SK-MEL-5 (cell line): ENCODE data around the gene LSM4. TPM values are rescaled to one million over a fixed set of nuclear protein-coding genes. Genes with fewer than 3 reads are reported as not detected.

Experiments
- DNase-seq: peaks from one replicate; pipeline ENCODE4 v3.0.0-alpha.2; 2016; ENCODE audit warnings: low read depth, low spot score
- in situ Hi-C: cut with HindIII; loops from 2 replicates; pipeline ENCODE4 v1.10.0; 2016; ENCODE audit warnings: low sequenced_read_pairs, high pct_unique_total_duplicates, low pct_unique_long_range_greater_than_20kb
- total RNA-seq: library from RNA; depleted of rRNA; stranded (reverse); fragments of >200 nt; shearing (Covaris generic); gene quantifications from 2 replicates; pipeline ENCODE4 v1.2.3, GENCODE V29; 2014

The LSM4 gene
- total RNA-seq, 1 experiment from 2014 or later: 250 TPM

GRCh38 chr19:18271433-18271841 is 51.4 kb downstream of the LSM4 start:
- no peak for DNase-seq
- in situ Hi-C loops: no loop called here

- DNase-seq: no peak
- in situ Hi-C loops: no loop called here
These were observed 52.5 kb downstream of the LSM4 start for GRCh38 chr19:18270326-18270725.

- in situ Hi-C loops: no loop called here
- no peak for DNase-seq
These were observed 53.7 kb downstream of the LSM4 start for GRCh38 chr19:18269070-18269723.

GRCh38 chr19:18266771-18267686 is 55.8 kb downstream of the LSM4 start:
- in situ Hi-C loops: no loop called here
- no peak for DNase-seq

- in situ Hi-C loops: no loop called here
- no peak for DNase-seq
These were observed 57.3 kb downstream of the LSM4 start for GRCh38 chr19:18265582-18265981.

- in situ Hi-C loops: no loop called here
These were observed 57.8 kb downstream of the LSM4 start for GRCh38 chr19:18264971-18265540.

GRCh38 chr19:18264137-18264854 is 58.6 kb downstream of the LSM4 start:
- no peak for DNase-seq
- in situ Hi-C loops: no loop called here

More at GRCh38 chr19:18264971-18265540, 57.8 kb downstream of the LSM4 start:
- no peak for DNase-seq

GRCh38 chr19:18263324-18264136 is 59.3 kb downstream of the LSM4 start:
- in situ Hi-C loops: no loop called here
- no peak for DNase-seq

GRCh38 chr19:18262917-18263316 is 60.0 kb downstream of the LSM4 start:
- in situ Hi-C loops: no loop called here
- DNase-seq: no peak

- in situ Hi-C loops: no loop called here
These were observed 60.7 kb downstream of the LSM4 start for GRCh38 chr19:18262144-18262543.

GRCh38 chr19:18261474-18261873 is 61.4 kb downstream of the LSM4 start:
- DNase-seq: no peak
- in situ Hi-C loops: no loop called here

More at GRCh38 chr19:18262144-18262543, 60.7 kb downstream of the LSM4 start:
- no peak for DNase-seq

GRCh38 chr19:18259893-18260292 is 63.0 kb downstream of the LSM4 start:
- in situ Hi-C loops: no loop called here
- no peak for DNase-seq

- in situ Hi-C loops: no loop called here
- DNase-seq: no peak
These were observed 65.1 kb downstream of the LSM4 start for GRCh38 chr19:18257503-18258470.
